Stimulated activated CD4-positive, alpha-beta T cell treated with anti-CD3 and anti-CD28 coated beads, Interleukin-15, amount 100 ng/mL, for 24 hours (primary cell): ENCODE data around the gene OMG.
A peak's percentile ranks its signal among the peaks of the same experiment; 100 is the strongest.
"Not testable (repeated sequence)": the region's sequence is repeated elsewhere in the genome, so short reads cannot be mapped to it uniquely, and the experiment has no call there.

Experiments used
- DNase-seq: peaks from one replicate; pipeline ENCODE4 v3.0.0-alpha.2; 2020

OMG gene

DNA sequence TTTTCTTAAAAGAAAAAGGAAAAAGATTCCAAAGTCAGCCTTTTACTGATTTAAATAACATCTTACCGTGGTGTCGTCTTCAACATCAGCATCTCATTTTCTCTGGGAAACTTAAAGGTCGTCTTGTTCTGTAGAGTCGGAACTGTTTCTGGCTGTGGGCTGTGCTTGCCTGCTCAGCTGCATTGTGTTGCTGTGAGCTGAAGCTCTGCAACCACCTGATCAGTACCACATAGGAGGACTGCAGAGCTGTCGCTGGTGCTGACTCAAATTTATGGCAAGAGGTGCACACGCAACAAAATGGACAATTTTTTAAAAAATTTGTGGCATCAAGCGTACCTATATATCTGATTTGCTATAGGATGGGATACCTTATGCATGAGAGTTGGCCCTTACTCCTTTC, at the start of gene OMG:
OMG (minus strand) TSS at position 150 of the 400 bp plus-strand sequence. CDS start 908 bp downstream, outside the sequence.
- DNase-seq: no peak

DNA sequence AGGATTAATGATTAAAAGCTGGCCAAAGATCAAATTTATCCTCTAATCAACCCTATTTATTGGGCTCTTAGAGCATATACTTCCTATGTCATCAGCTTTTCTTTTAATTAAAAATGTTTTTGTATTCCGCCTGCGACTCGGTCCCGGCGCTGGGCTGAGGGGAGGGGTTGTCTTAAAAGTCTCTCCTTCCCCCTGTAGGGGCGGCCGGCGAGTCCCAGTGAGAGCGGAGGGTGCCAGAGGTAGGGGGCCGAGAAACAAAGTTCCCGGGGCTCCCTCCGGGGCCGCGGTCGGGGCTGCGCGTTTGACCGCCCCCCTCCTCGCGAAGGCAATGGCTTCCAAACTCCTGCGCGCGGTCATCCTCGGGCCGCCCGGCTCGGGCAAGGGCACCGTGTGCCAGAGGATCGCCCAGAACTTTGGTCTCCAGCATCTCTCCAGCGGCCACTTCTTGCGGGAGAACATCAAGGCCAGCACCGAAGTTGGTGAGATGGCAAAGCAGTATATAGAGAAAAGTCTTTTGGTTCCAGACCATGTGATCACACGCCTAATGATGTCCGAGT, 48.2 kb upstream of the OMG start:
- DNase-seq: not testable (repeated sequence)

DNA sequence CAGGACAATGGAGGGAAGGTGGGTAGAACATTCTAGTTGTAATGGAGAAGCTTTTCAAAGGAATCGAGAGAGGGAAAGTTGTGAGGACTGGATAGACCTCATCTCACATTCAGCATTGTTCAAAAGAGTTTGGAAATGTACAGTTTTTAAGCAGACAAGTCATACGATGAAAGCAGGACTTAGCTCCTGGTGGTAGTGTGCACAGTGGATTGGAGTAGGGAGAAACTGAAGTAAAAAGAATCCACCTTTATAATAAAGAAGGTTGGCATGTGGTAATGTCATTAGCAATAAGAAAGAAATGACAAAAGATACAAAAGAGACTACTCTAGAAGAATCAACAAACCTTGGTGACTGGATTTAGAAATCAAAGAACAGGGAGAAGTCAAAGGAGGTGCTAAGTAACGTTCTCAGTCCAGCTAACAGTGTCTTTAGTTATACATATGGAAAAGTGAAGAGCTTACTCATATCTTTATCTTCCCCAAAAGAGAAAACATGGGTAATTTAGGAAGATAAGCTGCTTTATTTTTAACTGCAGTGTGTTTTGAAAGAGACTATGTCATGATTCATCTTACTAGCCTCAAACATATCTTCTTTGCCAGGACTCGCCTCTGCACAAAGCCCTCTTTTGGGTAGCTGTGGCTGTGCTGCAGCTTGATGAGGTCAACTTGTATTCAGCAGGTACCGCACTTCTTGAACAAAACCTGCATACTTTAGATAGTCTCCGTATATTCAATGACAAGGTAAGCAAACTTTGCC, 43.0 kb upstream of the OMG start:
- no peak for DNase-seq

GRCh38 chr17:31329221-31329620, 32.2 kb upstream of the OMG start:
- no peak for DNase-seq

GRCh38 chr17:31328160-31328535, 31.1 kb upstream of the OMG start:
- no peak for DNase-seq

GRCh38 chr17:31327534-31328159, 30.6 kb upstream of the OMG start:
- no peak for DNase-seq

DNA sequence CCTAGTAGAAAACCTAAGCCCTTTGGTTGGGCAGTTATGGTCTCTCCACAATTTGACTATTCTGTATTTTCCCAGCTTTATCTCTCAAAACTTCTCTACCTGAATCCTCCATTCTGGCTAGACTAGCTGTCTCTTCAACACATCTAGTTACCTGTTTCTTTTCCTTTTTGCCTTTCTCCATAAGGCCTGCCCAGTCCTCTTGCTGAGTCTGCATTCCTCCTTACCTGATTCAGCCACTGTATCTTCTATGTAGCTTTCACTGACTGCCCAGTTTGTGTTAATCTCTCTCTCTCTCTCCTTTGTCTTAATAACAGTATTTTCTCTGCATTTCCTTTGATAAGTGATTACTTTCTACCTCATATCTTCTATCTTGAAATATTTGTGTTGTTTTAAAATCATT, 26.5 kb upstream of the OMG start:
- no peak for DNase-seq

- DNase-seq: peak; percentile 43
Observed at GRCh38 chr17:31321966-31322365, 24.9 kb upstream of the OMG start.

GRCh38 chr17:31321481-31321880, 24.4 kb upstream of the OMG start, which contains the start of gene EVI2A:
TSS of gene EVI2A (minus strand) at chr17:31321622. CDS start at chr17:31319013, 2,609 bp downstream.
- peak; percentile 85 for DNase-seq

DNA sequence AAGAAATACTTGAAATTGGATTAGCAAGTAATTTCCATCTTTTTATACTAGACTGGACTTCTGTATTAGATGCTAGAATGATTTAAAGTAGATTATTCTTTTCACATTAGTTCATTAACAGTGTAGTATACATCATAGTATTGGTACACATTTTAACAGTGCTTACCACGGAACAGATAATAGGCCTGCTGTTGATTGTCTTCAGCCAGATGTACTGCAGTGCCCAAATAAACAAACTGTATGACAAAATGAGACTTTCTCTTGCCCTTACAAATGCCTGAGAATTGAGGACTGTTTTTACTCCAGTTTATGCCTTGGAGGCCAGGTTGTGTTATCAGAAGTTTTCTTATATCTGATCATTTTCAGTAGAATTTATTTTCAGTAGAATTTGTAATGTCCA, 23.8 kb upstream of the OMG start:
- DNase-seq: no peak

- DNase-seq: no peak
Observed at GRCh38 chr17:31320241-31320640, 23.2 kb upstream of the OMG start.

DNA sequence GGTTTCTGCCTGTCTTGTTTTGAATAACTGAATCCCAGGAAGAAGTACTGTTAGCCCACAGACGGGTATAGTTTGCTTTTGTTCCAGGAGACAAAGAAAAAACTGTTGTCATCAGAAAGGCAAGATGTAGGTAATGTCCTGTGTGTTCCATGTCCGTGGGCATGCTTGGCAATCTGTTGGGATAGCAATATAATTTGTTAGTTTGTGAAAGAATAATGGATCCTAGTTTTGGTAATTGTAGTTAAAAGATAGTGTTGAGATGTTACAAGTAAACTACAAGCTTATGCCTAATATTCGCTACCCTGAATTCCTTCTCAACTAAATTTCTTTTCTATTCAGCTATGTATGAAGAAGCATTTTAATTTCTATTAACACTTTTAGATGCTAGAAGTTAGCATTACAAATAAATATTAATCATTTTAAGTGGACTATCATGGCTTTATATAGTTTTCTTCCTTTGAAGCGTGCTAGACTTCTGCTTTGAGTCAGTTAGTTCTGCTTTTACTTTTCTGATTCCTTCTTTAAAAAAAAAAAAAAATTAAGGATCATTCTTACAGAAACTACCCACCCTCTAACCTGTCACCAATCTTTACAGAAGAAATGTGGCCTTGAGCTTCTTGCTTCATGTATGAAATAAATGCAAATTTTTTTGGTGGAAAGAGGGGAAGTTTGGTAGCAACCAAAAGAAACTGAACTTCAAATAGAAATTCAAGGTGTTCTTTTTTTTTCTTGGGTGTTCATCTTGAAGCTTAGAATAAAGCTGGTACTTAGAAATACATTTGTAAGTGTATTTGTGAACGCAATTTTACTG, 22.0 kb upstream of the OMG start:
- DNase-seq: no peak

GRCh38 chr17:31318298-31318801, 21.3 kb upstream of the OMG start:
- DNase-seq: peak; percentile 67

- DNase-seq: no peak
Observed at GRCh38 chr17:31314782-31315100, 17.7 kb upstream of the OMG start.

DNA sequence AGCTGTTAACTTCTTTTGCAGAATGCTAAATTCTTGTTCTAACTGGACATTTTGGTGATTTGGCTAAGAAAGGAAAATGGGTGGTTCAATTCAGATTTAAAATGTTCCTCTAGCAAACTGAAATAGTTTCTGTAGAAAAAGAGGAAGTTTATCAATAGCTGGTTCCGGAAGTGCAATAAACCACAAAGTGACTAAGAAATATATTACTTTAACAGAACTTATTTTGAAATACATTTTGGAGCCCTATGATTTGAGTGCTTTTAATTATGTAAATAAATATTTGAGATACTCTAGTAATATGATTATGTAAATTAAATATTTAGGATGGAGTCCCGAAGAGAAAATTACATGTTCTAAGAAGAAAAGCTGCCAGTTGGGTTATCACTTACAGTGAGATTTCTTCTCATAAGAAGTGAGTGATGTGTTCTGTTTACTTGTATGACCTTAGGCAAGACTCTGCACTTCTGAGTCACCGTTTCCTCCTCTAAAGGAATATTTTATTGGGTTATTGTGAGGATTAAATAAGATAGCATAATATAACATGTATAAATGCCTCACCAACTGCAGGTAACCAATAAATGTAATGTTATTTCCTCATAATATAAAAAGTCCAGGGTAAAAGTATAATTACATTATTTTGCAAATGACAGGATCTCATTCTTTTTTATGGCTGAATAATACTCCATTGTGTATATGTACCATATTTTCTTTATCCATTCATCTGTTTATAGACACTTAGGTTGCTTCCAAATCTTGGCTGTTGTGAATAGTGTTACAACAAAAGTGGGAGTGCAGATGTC, 17.1 kb upstream of the OMG start, which contains the start of gene EVI2B:
EVI2B (minus strand) TSS at position 73 of the 800 bp plus-strand sequence. CDS start 8,445 bp downstream, outside the sequence.
- DNase-seq: no peak

DNA sequence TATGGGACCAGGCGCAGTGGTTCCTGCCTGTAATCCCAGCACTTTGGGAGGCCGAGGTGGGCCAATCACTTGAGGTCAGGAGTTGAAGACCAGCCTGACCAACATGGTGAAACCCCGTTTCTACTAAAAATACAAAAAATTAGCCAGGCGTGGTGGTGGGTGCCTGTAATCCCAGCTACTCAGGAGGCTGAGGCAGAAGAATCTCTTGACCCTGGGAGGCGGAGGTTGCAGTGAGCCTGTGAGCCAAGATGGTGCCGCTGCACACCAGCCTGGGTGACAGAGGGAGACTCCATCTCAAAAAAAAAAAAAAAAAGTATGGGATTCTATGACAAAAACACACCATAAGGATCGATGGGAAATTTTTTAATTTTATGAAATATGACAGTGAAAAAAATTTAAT, 15.2 kb upstream of the OMG start:
- peak; percentile 56 for DNase-seq

- DNase-seq: no peak
Observed at GRCh38 chr17:31311526-31311925, 14.5 kb upstream of the OMG start.

GRCh38 chr17:31310886-31311285, 13.8 kb upstream of the OMG start:
- DNase-seq: peak; percentile 22

DNA sequence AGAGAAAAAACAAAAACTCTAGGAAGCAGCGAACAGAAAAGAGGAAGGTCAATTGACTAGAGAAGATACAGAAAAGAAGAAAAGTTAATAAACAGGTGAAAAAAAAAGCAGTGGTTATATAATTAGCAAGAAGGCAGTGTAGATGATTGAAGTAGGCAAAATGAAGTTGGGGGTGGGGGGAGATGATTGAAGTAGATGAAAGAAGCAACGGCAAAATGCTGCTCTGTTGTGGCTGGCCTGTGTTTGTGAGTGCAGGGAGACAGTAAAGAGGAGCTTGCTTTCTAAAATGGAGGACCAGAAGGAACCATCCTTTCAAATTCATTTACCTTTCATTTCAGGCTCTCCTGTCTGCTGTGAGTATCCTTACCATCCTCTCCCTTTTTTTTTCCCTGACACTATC, 13.2 kb upstream of the OMG start:
- DNase-seq: peak; percentile 31

- no peak for DNase-seq
Observed at GRCh38 chr17:31309556-31309955, 12.5 kb upstream of the OMG start.

DNA sequence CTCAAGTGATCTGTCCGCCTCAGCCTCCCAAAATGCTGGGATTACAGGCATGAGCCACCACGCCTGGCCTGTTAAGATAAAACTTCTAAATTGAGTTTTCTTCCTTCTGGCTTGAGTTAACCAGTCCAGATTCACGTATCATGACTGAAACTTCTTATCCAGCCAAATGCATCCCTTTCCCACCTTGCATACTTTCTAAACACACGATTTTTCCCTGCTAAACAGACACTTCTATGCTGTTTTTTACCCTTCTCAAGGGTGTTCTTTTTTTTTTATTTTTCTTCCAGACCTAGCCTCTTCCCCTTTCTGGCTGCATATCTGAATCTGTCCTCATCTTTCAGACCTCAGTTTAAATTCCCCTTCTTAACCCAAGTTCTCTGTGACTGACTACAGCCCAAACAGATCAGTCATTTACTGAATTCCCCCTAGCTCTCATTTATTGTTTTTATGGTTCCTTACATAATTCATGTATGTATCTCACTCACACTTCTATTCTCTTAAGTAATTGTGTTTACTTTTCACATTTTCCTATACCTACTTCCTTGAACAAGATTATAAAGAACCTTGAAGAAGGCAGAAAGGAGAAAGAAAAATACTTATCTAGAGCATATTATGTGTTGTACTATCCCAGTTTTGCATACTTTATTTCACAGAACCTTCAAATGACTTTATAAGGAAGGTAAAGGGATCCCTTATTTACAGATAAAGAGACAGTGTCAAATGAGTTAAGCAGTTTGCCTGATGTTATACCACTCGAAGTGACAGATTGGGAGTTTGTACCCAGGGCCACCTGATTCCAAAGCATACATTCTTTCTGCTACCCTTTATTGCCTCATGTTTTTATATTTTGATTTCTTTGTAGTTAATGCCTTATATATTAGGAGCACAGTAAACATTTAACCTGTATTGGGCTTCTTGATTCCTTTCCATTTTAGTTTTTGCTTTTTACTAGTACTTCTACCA, 11.6 kb upstream of the OMG start:
- no peak for DNase-seq
